ENCODE measurements around the gene NFIA. TPM values are rescaled to one million over a fixed set of nuclear protein-coding genes. Genes with fewer than 3 reads are reported as not detected.

The NFIA gene
- total RNA-seq, 1 donor from 2014 or later, result 9.3 TPM

DNA sequence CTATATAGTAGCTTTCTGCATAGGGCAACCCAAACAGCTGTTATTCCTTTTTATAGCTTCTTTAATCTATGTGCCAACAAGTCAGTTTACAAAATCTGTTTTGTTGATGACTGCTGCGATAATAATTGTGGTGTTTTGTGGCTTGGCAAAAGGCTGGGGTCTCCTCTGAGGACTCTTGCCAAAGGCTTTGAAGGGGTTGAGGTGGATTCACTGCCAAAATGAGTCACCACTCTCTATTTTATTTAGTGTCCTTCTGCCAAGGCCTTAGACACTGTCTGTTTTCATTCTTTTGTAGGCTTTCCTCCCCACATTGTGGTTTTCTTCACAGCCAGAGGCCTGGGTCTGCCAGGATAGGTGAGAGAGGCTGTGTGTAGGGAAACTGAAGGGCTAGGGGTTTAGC is 161.8 kb downstream of the NFIA start:
- no peak for DNase-seq (ENCODE audit: low read depth, low spot score)

DNA sequence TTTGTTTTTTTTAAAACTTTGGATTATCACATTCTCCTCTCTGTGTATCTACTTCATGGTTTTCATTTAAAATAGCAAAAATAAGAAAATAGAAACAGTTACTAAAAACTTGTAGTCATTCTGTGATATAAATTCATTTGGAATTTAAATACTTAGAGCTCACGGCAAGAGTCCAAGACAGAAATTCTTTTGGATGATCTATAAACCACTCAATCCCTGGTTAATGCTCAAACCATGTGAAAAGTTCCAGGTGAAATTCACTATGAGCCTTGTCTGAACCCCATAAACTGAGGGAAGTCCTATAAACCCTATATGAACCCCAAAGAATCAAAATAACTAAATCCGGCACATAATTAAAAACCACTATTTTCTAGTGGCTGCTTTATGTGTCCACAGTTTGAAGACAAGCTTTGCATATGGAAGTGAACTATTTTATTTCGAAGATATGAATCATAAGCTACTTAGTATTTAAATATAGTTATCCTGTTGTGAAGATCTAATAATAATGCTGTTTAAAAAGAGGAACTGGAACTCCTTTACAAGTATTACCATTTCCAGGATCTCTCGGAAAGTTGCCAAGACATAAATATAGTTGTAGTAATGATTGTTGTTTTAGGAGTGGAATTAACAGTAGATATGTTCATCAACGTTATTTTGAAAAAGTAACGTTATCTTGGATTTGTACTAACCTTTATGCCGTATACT is 163.5 kb downstream of the NFIA start:
- no peak for DNase-seq (ENCODE audit: low read depth, low spot score)

DNA sequence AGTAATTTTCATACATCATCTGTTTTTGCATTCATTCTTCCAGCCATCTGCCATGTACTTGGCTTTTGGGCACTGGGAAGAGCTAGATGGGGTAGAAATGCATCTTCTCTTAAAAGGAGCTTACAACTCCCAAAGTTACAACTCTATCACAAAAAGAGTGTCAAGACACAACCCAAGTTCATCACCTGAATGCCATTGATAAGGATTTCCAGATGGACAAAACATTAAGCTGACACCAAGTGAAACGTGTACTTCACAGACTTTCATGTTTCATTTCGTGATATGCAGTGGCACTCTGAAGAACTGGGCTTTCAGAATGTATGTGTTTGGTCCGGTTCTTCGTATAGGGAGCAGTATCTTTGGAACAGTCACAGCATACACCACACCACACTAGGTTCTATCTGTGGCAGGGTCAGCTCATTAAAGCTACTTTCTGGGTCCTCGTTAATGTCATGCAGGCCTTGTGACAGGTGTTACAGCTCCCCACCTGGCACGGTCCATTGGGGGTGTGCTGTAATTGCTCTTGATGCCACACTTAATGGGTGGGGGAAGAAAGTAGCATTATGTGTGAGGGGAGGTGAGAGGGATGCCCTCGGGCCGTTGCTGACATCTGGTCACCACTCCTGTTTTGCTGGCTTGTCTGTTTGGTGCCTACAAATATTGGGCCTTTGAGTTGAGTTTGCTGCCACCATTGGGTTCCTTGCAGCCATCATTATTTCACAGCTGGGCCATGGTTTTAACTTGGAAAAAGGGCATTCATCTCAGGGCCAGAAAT is 164.9 kb downstream of the NFIA start:
- no peak for DNase-seq (ENCODE audit: low read depth, low spot score)

DNA sequence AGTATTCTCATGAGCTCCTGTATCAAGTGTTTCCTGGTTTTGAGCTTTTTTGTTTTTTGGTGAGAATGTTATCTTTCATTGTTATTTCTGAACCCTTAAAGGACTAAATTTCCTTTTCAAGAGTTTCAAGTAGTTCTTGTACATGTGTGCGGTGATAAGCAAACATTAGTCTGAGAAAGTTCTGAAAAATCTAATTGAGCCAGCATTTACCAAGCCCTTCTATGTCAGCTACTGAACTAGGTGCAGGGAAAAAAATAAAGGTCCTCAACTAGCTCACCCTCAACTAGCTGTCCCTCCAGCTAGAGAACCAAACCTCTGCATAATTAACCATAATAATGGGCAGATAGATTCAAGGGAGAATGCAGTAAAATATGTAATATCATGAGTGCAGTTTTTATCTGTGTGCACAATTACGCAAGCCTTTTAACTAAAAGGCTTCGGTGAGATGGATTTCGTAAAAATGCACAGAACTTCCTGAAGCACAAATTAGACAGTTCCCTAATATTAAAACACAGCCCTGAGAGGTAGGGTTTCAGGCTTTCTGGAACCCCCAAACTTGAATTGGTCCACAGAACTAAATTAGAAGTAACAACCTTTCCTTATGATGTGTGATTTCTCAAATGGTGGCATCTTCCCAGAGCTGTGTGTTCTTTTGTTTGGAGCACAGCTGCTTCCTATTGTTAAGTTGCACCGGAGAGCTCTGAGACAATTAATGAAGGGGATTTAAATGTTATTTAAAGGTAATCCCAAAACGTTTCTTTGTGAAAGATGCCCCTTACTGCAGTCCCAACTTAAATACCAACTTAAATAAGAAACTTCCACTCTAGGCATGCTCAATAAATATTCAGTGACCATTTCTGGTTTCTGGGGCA is 165.8 kb downstream of the NFIA start:
- DNase-seq (ENCODE audit: low read depth, low spot score), result no peak

- DNase-seq (ENCODE audit: low read depth, low spot score), result no peak
These were observed 168.6 kb downstream of the NFIA start for GRCh38 chr1:61250933-61251332.

GRCh38 chr1:61253059-61253735 is 170.8 kb downstream of the NFIA start:
- no peak for DNase-seq (ENCODE audit: low read depth, low spot score)

DNA sequence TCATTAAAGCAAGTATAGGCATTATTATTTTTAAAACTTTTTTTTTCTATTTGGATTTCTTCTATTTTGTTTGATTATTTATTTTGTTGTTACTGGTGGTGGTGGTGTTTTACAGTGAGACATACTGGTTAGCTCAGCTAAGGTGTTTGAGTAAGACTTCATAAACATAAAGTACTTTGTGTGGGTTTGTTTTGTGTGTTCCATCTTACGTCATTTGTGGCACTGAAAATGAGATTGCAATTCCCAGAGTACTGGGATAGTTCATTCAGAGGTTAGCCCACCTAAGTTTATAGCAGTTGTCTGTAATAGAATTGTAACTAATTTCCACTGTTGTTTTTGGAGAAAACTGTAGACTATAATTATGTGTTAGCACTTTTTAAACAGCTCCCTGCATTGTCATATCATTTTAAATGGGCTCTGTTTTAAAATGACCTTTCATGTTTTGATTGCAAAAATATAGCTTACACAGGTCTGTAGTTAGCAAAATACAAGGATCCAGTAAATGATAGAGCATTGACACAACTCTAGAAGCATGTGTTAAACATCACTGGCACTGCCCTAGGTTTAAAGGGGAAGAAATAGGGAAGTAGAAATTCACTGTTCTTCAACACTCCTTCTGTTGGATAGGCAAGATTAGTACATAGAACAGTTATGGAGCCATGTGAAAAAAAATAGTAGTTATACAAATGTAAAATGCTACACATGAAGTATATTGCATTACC is 171.7 kb downstream of the NFIA start:
- DNase-seq (ENCODE audit: low read depth, low spot score), result no peak

DNA sequence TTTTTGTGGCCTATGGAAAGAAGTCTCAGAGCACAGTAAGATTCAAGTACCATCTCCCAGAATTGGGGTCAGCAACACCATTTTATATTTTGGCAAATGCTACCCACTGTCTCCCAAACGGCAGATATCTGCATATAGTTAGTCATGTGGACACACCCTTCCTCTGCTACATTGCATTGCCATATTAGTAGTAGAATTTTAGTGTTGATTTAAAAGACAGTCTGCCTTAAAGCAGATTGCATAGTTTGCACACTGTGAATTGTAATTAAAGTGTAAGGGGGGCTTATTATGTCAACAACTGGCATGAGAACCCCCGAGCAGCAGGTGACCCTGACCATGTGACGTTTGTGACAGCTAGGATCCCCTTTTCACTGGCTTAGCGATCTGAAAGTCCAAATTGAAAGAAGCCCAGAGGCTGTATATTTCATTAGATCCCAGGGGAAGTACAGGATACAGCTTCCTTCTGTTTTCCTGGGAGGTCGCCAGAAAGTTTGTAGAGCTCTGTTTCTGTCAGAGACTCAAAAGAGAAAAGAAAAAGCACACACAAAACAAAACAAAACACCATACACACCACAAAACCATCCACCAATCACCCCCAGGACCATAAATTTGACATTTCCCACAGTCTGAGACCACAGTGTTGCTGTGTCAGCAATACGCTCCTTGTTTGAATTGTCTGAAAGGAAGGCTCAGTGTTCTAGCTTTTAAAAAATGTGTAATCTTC is 172.4 kb downstream of the NFIA start:
- DNase-seq (ENCODE audit: low read depth, low spot score), result no peak

DNA sequence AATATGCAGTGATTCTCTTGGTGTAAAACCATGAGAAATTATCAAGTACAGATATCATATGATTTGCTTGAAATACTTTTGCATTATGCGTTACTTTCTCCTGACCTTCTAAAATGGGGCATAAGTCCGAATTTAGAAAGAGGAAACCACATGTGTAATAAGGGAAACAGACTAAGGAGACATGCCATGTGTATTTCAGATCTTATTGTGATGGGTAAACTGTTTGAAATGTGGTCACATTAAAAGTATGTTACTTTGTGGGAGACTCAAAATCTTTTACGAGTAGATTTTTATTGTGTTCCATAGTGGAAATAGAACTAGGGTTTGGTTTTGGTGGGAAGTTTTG is 173.0 kb downstream of the NFIA start:
- no peak for DNase-seq (ENCODE audit: low read depth, low spot score)

DNA sequence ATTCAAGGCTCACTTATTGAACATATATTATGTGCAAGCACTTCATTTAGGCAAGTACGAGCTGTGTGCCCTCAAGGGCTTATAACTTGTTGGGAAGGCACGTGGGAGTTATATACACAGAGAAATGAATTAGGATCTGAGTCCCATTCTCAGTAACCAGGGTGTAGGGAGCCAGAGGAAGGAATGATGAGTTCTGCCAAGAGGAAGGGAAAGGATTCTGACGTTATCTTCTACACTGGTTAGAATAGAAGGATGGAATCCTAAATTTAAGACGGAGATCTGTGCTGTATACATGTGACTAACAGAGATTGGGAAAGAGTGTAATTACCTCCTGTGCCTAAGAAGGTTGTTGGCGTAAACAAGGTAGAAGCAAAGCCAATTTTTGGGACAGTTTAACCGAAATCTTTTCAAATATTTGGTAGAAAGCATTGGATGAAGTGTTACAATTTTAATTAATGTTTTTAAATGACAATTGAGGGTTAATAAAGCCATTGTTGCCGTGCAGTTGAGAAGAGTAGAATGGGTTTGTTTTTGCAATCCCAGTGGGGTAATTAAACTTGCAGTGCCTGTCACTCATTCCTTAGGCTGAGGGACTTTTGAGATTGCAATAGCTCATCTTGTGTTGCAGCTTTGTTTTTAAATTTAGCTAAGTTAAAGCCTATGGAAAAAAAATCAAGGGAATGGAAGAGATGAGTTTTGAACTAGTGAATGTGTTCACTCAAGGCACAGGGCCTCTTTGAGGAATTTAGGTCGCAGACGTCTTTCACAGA is 177.2 kb downstream of the NFIA start:
- DNase-seq (ENCODE audit: low read depth, low spot score), result no peak

GRCh38 chr1:61260171-61260570 is 177.8 kb downstream of the NFIA start:
- no peak for DNase-seq (ENCODE audit: low read depth, low spot score)

DNA sequence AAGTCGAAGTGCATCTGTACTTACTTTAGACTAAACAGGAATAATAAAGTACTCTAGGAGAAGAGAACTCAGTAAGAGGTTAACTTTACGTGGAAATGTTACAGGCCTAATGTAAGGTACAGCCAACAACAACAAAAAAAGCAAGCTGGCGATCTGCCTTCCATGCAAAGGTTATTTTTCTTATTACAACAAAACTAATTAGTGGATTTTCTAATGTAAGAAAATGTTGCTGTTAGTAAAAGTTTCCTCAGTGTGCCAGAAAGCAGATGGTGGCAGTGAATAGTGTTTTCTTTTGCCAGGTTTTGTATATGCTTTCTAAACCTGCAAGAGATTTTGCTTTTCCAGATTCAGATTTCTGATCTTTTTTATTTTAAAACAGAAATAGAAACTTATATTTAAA is 179.2 kb downstream of the NFIA start:
- DNase-seq (ENCODE audit: low read depth, low spot score), result no peak

DNA sequence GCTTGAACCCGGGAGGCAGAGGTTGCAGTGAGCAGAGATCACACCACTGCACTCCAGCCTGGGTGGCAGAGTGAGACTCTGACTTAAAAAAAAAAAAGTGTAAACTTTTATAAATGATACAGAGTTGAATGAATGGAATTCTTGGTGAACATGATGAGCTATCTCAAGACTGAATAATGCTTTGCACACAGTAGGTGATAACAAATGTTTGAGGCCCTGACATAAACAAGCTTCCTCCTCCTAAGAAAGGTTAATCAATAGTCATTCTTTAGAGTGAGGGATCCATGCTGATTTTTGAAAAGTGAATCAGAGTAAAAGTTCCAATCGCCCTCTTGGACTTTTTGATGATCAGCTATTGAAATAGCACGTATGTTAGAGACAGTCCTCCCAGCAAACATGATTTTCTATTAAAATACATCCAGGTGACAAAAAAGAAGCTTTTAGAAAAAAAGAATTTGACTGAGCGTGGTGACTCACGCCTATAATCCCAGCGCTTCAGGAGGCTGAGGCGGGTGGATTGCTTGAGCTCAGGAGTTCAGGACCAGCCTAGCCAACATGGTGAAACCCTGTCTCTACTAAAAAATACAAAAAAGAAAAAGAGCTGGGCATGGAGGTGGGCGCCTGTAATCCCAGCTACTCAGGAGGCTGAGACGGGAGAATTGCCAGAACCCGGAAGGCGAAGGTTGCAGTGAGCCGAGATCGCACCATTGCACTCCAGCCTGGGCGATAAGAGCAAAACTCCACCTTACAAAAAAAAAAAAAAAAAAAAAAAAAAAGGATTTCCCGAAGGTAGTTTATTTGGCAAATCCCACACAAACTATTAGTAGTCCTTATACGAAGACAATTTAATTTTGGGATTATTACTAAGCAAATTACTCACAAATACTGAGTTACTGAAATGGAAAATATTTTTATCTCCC is 181.8 kb downstream of the NFIA start:
- no peak for DNase-seq (ENCODE audit: low read depth, low spot score)

DNA sequence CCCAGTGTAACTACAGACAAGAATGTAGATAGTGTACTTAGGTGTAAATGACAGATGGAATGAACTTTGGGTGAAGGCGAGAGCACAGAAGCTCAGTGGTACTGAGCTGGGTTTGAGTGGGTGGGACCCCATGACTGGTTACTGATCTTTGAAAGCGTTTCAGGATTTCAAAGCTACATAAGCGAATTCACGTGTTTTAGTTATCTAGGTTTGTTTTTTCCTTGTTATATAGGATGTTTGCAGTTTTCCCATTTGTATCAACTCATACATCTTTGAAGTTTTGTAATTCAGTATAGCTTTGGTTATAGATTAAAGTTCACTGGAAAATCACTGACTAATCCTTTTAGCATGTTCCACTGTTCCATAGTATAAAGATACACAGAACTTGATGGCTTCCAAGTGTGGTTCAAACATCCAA is 182.5 kb downstream of the NFIA start:
- DNase-seq (ENCODE audit: low read depth, low spot score), result no peak

DNA sequence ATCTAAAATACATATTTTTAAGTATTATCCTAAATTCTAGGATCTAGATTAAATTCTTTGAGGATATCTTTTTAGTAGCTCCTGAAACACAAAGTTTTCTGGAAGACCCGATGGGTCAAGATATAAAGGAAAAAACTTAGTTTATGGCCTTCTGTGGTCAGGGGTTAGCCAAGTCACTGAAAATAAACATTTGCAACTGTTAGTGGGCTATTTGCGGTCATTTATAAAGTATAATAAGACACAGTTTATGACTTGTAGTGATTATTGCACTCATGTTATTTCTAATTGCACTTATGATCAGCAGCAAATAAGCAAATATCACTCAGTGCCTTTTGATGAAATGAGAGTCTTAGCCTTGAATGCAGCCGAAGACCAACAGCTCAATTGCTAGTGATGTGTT is 183.3 kb downstream of the NFIA start:
- no peak for DNase-seq (ENCODE audit: low read depth, low spot score)

GRCh38 chr1:61266738-61267137 is 184.4 kb downstream of the NFIA start:
- no peak for DNase-seq (ENCODE audit: low read depth, low spot score)

GRCh38 chr1:61268546-61269240 is 186.3 kb downstream of the NFIA start:
- DNase-seq (ENCODE audit: low read depth, low spot score), result no peak

- no peak for DNase-seq (ENCODE audit: low read depth, low spot score)
These were observed 187.2 kb downstream of the NFIA start for GRCh38 chr1:61269602-61270001.

Measured in pulmonary artery endothelial cell (primary cell).